Left cardiac atrium (tissue), 4 donors: ENCODE results near the gene HPGD. TPM values are rescaled to one million over a fixed set of nuclear protein-coding genes. Genes with fewer than 3 reads are reported as not detected.
A peak's percentile ranks its signal among the peaks of the same experiment; 100 is the strongest.

Source experiments
- ATAC-seq, 2 donors: fragments of 200-7000 bp; cut with Tn5 transposase; one replicate each; pipeline ENCODE4 v1.9.1; 2020; ENCODE audit warnings: mild to moderate bottlenecking in 2 of 2, moderate library complexity in 2 of 2
- DNase-seq: peaks from one replicate; pipeline ENCODE4 v3.0.0-alpha.2; 2020
- intact Hi-C, 2 donors: fragments of 100-400 bp; cut with DNase I; formaldehyde crosslinking; loops; one replicate each; pipeline versions ENCODE4 v1.14.1 to v1.15.1; 2022 to 2023
- long read RNA-seq: library from polyadenylated mRNA; unstranded; transcript quantifications from one replicate; pipeline ENCODE4 v2.0.0, GENCODE V29; 2021
- total RNA-seq, 2 donors: library from RNA; stranded (reverse); fragmentation: NEBNext Ultra II Directional; extraction: Animal tissue kit (Norgen Biotek cat#: 25700); gene quantifications; one replicate each; pipeline ENCODE4 v1.2.1, GENCODE V29; 2021
- donor health status: DM: no; HTN: yes; CAD: no.
- donor health status: DM: no; HTN: yes; CAD: no; lungs with severe emphysema.
- donor health status: DM: yes; HTN: yes; CAD: no.
- donor health status: Dilated cardiomyopathy.

Gene HPGD
- total RNA-seq = 1 to 10 TPM; 2.3 to 2.7 TPM
- long read RNA-seq = 0 reads

GRCh38 chr4:174522183-174523024 is at the start of gene HPGD:
HPGD (minus strand) TSS chr4:174522488; CDS start chr4:174522451, 37 bp downstream.
- DNase-seq (peak; percentile 34), ATAC-seq (peak; percentile 79 to 82)
- intact Hi-C loops = no loop called here

GRCh38 chr4:174564529-174564928 is 42.2 kb upstream of the HPGD start:
- ATAC-seq (no peak), DNase-seq (no peak)
- intact Hi-C loops = no loop called here

GRCh38 chr4:174563399-174563798 is 41.1 kb upstream of the HPGD start:
- DNase-seq (no peak), ATAC-seq (no peak)
- intact Hi-C loops = no loop called here

GRCh38 chr4:174561560-174561959 is 39.3 kb upstream of the HPGD start:
- intact Hi-C loops = no loop called here
- DNase-seq = no peak
- no peak for ATAC-seq

DNA sequence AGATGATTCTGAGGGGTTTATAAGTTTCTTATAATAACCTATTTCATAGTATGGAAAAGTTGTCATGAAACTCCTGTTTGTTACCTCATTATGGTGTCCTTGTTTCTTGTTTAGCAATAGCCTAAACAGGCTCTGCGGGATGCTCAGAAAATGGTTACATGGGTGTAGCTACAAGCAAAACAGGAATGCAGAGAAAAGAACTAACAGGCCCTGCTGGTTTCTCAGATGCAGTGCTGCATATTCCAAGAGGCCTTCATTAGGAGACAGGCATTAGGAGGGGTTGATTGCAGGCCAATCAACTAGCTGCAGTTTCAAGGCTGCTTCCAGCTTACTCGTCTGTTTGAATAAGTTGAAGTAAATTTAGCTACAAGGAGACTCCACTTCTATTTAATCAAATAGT is 37.6 kb upstream of the HPGD start:
- intact Hi-C loops = no loop called here
- DNase-seq (no peak), ATAC-seq (no peak)

GRCh38 chr4:174555789-174556630 is 33.7 kb upstream of the HPGD start:
- DNase-seq = no peak
- intact Hi-C loops = no loop called here
- no peak for ATAC-seq

GRCh38 chr4:174554231-174554728 is 32.0 kb upstream of the HPGD start:
- DNase-seq (no peak), ATAC-seq (no peak)
- intact Hi-C loops = no loop called here

DNA sequence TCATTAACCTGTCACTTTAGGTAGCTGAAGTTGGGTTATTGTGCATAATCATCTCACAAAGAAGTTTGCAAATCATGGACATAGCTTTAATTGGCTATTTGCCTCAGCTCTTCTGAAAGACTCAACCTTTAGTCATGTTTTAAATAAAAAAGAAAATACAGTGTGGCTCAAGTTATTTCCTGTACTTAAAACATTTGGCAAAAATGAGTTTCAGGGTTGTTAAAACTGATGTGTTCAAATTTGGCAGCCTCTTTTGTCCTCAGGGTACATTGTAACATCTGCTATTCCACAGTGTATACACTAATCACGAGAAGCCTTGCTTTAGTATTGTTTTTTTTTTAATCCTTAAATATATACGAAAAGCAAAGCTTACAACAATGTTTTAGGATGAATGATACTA is 31.5 kb upstream of the HPGD start:
- intact Hi-C loops = no loop called here
- ATAC-seq (no peak), DNase-seq (no peak)

GRCh38 chr4:174553031-174553430 is 30.7 kb upstream of the HPGD start:
- intact Hi-C loops = no loop called here
- ATAC-seq = no peak

GRCh38 chr4:174550541-174550940 is 28.3 kb upstream of the HPGD start:
- intact Hi-C loops = no loop called here
- DNase-seq (no peak), ATAC-seq (no peak)

More at GRCh38 chr4:174553031-174553430, 30.7 kb upstream of the HPGD start:
- no peak for DNase-seq

GRCh38 chr4:174549721-174550120 is 27.4 kb upstream of the HPGD start:
- no peak for ATAC-seq
- intact Hi-C loops = no loop called here
- no peak for DNase-seq

GRCh38 chr4:174545268-174545667 is 23.0 kb upstream of the HPGD start:
- ATAC-seq (no peak), DNase-seq (no peak)
- intact Hi-C loops = no loop called here

DNA sequence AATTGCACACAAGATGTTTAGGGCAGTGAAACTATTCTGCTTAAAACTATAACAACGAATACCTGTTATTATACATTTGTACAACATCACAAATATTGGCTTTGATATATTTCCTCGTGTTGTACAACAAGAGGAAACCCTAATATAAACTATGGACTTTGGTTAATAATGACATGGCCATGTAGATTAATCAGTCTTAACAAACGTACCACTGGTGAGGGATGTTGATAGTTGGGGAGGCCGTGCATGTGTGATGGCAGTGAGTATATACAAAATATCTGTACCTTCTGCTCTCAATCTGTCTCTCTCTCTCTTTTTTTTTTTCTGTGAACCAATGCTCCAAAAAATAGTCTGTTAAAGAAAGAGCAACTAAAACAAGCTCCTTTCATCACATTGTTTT is 22.2 kb upstream of the HPGD start:
- ATAC-seq = no peak
- intact Hi-C loops = no loop called here
- DNase-seq = no peak

GRCh38 chr4:174540175-174540574 is 17.9 kb upstream of the HPGD start:
- ATAC-seq (no peak), DNase-seq (no peak)
- intact Hi-C loops = no loop called here

DNA sequence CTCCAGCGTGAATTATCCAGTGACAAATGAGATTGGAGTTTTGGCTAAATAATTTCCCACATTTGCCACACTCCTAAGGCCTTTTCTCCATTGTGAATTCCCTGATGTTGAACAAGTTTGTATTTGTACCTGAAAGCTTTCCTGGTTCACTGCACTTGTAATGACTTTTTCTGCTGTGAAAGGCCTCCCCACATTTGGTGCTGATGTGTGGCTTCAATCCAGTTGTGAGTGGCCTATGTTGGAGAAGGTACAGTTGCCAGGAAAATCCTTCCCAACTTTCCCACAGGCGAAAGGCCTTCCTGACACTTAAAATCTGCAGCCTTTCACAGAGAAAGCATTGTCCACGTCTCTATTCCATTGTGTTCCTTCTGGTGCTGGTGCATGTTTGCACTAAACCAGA is 17.3 kb upstream of the HPGD start:
- DNase-seq (no peak), ATAC-seq (no peak)
- intact Hi-C loops = no loop called here

- intact Hi-C loops = no loop called here
- ATAC-seq (no peak), DNase-seq (no peak)
Measured at GRCh38 chr4:174538876-174539250, 16.6 kb upstream of the HPGD start.

DNA sequence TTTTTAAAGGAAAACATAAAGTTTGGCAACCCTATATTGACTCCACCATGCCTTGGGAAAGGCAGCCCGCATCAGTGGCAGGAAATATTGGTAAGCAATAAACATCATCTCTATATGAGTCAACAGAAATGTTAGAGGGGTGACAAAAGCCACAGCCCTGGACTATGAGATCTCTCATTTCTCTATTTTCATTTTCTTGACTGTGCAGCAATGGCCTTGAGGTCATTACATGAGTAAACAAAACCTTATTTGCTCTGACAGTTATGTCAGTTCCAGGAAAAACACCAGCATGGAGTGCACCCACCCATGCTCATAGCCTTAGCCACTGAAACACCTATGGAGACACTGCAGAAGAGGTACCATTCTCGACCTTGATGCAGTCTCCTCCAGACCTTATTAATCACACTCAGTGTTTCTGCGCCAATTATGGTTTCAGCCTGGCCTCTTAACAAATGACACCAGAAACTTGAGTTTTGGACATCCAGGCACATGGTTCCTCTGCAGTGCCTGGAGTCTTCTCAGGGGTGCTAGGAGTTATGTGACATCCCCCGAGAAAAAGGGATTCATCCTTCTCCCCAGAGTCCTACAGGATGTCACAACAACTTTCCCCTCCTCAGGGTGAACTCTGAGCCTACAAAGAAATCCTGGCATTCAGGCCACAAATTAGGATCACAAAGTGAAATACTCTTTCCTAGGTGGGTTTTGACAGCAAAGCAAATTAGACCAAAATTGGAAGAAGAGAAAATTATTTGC is 16.0 kb upstream of the HPGD start:
- DNase-seq (no peak), ATAC-seq (no peak)
- intact Hi-C loops = no loop called here

DNA sequence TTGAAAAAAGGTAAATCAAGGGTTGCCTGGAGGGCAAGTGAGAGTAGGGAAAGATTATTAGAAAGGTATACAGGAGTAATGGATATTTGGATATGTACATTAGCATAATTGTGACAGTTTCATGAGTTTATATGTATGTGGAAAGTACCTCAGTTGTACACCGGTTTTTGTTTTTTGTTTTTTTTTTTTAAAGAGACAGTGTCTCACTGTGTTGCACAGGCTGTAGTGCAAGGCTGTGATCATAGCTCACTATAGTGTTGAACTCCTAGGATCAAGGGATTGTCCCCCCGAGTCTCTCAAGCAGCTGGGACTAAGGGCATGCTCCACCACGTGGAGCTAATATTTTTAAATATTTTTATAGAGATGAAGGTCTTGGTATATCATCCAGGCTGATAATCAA is 15.3 kb upstream of the HPGD start:
- ATAC-seq (no peak), DNase-seq (no peak)
- intact Hi-C loops = no loop called here

DNA sequence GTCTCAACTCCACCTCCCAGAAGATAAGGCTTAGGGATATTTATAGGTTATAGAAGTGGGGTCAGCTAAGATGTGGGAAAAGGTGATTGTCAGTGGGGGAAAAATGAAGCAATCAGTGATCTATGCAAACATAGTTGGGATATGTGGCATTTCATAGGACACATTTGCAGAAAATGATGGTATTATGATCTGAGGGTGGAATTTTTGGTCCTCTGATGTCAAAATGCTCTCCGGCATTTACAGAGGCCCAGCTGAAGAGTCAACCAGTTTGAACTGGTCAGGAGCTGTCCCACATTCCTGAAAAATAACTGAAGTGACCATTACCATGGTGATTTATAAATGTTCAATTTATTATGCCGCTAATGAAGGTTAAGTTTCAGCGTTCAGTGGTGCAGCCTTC is 12.2 kb upstream of the HPGD start:
- intact Hi-C loops = no loop called here
- ATAC-seq = no peak
- DNase-seq = no peak

- intact Hi-C loops = no loop called here
- no peak for DNase-seq
- no peak for ATAC-seq
Measured at GRCh38 chr4:174532445-174532844, 10.2 kb upstream of the HPGD start.
